D341Med (cell line): ENCODE data around the gene PLPPR2.
"Not testable (repeated sequence)": the region's sequence is repeated elsewhere in the genome, so short reads cannot be mapped to it uniquely, and the experiment has no call there.

Experiments used
- DNase-seq: peaks from one replicate; pipeline ENCODE4 v3.0.0; 2012; ENCODE audit warnings: low spot score

The PLPPR2 gene

GRCh38 chr19:11340099-11340467 lies 15.1 kb upstream of the PLPPR2 start:
- DNase-seq, result not testable (repeated sequence)

GRCh38 chr19:11342429-11342828 lies 12.8 kb upstream of the PLPPR2 start:
- DNase-seq, result no peak

- DNase-seq, result peak; percentile 7
Measured at GRCh38 chr19:11345122-11345803, 10.0 kb upstream of the PLPPR2 start.

- DNase-seq, result peak; percentile 92
Measured at GRCh38 chr19:11346104-11346940, 8.9 kb upstream of the PLPPR2 start, which contains the start of the genes CCDC159 and TMEM205. Gene CCDC159 (plus strand): TSS chr19:11346519. CDS start chr19:11346607, 88 bp downstream. Gene TMEM205 (minus strand): TSS chr19:11346268. CDS start chr19:11345619, 649 bp downstream.

- no peak for DNase-seq
Measured at GRCh38 chr19:11347546-11348039, 7.6 kb upstream of the PLPPR2 start.

- no peak for DNase-seq
Measured at GRCh38 chr19:11349171-11349570, 6.1 kb upstream of the PLPPR2 start.

- DNase-seq, result not testable (repeated sequence)
Measured at GRCh38 chr19:11354102-11354501, 1.1 kb upstream of the PLPPR2 start.

GRCh38 chr19:11356074-11356397 lies 804 bp downstream of the PLPPR2 start:
- no peak for DNase-seq

- DNase-seq, result peak; percentile 36
Measured at GRCh38 chr19:11356676-11357550, 1.7 kb downstream of the PLPPR2 start.

GRCh38 chr19:11359421-11359820 lies 4.2 kb downstream of the PLPPR2 start:
- DNase-seq, result peak; percentile 14

- DNase-seq, result peak; percentile 33
Measured at GRCh38 chr19:11361037-11361770, 6.0 kb downstream of the PLPPR2 start.

- DNase-seq, result peak; percentile 22
Measured at GRCh38 chr19:11361771-11362731, 6.8 kb downstream of the PLPPR2 start.

- no peak for DNase-seq
Measured at GRCh38 chr19:11363881-11364280, 8.6 kb downstream of the PLPPR2 start.

GRCh38 chr19:11364296-11364904 lies 9.2 kb downstream of the PLPPR2 start:
- DNase-seq, result no peak

- no peak for DNase-seq
Measured at GRCh38 chr19:11364935-11365334, 9.7 kb downstream of the PLPPR2 start.

GRCh38 chr19:11365557-11366117 lies 10.4 kb downstream of the PLPPR2 start:
- DNase-seq, result no peak

- DNase-seq, result no peak
Measured at GRCh38 chr19:11367528-11367927, 12.3 kb downstream of the PLPPR2 start.

- no peak for DNase-seq
Measured at GRCh38 chr19:11370744-11371143, 15.5 kb downstream of the PLPPR2 start.

- peak; percentile 50 for DNase-seq
Measured at GRCh38 chr19:11373166-11373884, 18.1 kb downstream of the PLPPR2 start.
